GM23248 (cell line): Measurements from ENCODE around the gene DHRS12. TPM values are rescaled to one million over a fixed set of nuclear protein-coding genes. Genes with fewer than 3 reads are reported as not detected.

Experiments
- DNase-seq: peaks from one replicate; pipeline ENCODE4 v3.0.0-alpha.2; 2015
- H2AFZ ChIP-seq: fragments of 200-600 bp; sonication (generic); 2 replicates; pipeline ENCODE4 v1.6.1; 2016; ENCODE audit warnings: antibody characterized with exemption
- H3F3A ChIP-seq: fragments of 200-600 bp; sonication (generic); 2 replicates; pipeline ENCODE4 v1.6.1; 2016; ENCODE audit warnings: mild to moderate bottlenecking, antibody characterized with exemption, mixed run types; ENCODE audit not compliant: insufficient read depth
- H3K27ac ChIP-seq: fragments of 200-600 bp; sonication (generic); 2 replicates; pipeline ENCODE4 v1.5.1; 2016; ENCODE audit warnings: mild to moderate bottlenecking
- H3K27me3 ChIP-seq: fragments of 200-600 bp; sonication (generic); replicated peaks from 2 replicates; pipeline ENCODE4 v1.6.1; 2016; ENCODE audit warnings: mild to moderate bottlenecking; ENCODE audit not compliant: insufficient read depth
- H3K36me3 ChIP-seq: fragments of 200-600 bp; sonication (generic); 2 replicates; pipeline ENCODE4 v1.6.1; 2016; ENCODE audit warnings: low read depth, mild to moderate bottlenecking
- H3K4me1 ChIP-seq: fragments of 200-600 bp; sonication (generic); 2 replicates; pipeline ENCODE4 v1.6.1; 2016; ENCODE audit warnings: mild to moderate bottlenecking; ENCODE audit not compliant: insufficient read depth
- H3K4me2 ChIP-seq: fragments of 200-600 bp; sonication (generic); one replicate; pipeline ENCODE4 v1.6.1; 2016; ENCODE audit warnings: mild to moderate bottlenecking; ENCODE audit not compliant: unreplicated experiment
- H3K4me3 ChIP-seq: fragments of 200-600 bp; sonication (generic); 2 replicates; pipeline ENCODE4 v1.5.1; 2016; ENCODE audit warnings: mild to moderate bottlenecking
- H3K79me2 ChIP-seq: fragments of 200-600 bp; sonication (generic); 2 replicates; pipeline ENCODE4 v1.6.1; 2016; ENCODE audit warnings: mild to moderate bottlenecking; ENCODE audit not compliant: insufficient read depth
- H3K9ac ChIP-seq: fragments of 200-600 bp; sonication (generic); 2 replicates; pipeline ENCODE4 v1.6.1; 2016; ENCODE audit warnings: mild to moderate bottlenecking
- H3K9me2 ChIP-seq: fragments of 200-600 bp; sonication (generic); 2 replicates; pipeline ENCODE4 v1.6.1; 2016; ENCODE audit warnings: mixed run types, mild to moderate bottlenecking, moderate library complexity; ENCODE audit not compliant: insufficient read depth
- H3K9me3 ChIP-seq: fragments of 200-600 bp; sonication (generic); one replicate; pipeline ENCODE4 v1.6.1; 2017; ENCODE audit warnings: low read depth
- H4K20me1 ChIP-seq: fragments of 200-600 bp; sonication (generic); 2 replicates; pipeline ENCODE4 v1.6.0; 2016; ENCODE audit not compliant: insufficient read depth
- EZH2 ChIP-seq: fragments of 200-600 bp; sonication (generic); IDR thresholded peaks from 2 replicates; pipeline ENCODE4 v1.6.1; 2018; ENCODE audit warnings: antibody characterized with exemption, mild to moderate bottlenecking; ENCODE audit not compliant: insufficient read depth, poor library complexity, severe bottlenecking
- EZH2phosphoT487 ChIP-seq: fragments of 200-600 bp; sonication (generic); IDR thresholded peaks from 2 replicates; pipeline ENCODE4 v1.6.1; 2018; ENCODE audit warnings: antibody characterized with exemption, moderate library complexity, mild to moderate bottlenecking, low read depth; ENCODE audit not compliant: insufficient read depth
- WGBS, 2 experiments: methylation state at CpG; one replicate each; pipeline ENCODE4 v1.1.6; 2015 to 2017; ENCODE audit warnings: low lambda C conversion rate in 2 of 2, low coverage in 1 of 2; ENCODE audit errors: missing lambda C conversion rate in 2 of 2; 5-methylcytosine and 5-hydroxymethylcytosine counted together
- in situ Hi-C: fragments of 300-500 bp; cut with MboI; formaldehyde crosslinking; loops from 2 replicates; pipeline ENCODE4 v1.15.0; 2020
- polyA plus RNA-seq: library from polyadenylated mRNA; unstranded; fragments of >200 nt; fragmentation: Nextera tagmentation; extraction: Ambion mirVana; gene quantifications from 2 replicates; pipeline ENCODE4 v1.2.1, GENCODE V29; 2016
- total RNA-seq: library from RNA; depleted of rRNA; stranded (reverse); fragments of >200 nt; shearing (Covaris generic); gene quantifications from 2 replicates; pipeline ENCODE4 v1.2.3, GENCODE V29; 2014

Gene DHRS12
- total and polyA plus RNA-seq, 2 experiments from 2014 or later = 5.7 to 13.3 TPM

DNA sequence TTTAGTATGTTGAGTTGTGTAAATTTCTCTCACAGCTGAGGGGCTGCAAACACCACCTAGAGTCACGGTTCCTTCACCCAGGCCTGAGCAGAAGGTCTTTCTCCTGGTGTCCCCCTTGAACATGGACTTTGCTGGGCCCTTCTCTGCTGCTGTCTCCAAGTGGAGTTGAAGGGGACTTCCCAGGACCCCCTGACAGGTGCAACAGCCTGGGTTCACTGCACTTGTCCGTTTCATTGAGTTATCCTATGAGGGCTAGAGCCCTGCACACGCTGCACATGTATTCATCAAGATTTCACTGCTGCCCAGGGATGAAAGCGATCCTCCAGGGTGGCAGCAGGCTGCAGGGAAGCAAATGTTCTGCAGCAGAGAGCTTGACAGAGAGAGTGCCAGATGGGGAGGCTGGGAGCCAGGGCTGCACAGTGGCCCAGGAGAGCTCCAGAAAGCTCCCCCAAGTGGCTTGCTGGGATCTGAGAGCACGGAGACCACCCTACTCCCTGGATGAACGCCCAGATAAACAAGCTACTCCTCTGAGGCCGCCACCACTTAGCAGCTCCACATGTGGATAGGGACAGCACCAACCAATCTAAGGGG, 30.7 kb upstream of the DHRS12 start:
- Histone ChIP-seq H3K36me3 (no peaks in the 10 kb centered on the region), H4K20me1 (no peaks in the 10 kb centered on the region), H3K79me2 (no peaks in the 10 kb centered on the region), H2AFZ (no peak overlapping the region), H3K27ac (no peak overlapping the region), H3K9ac (no peak overlapping the region), H3K4me2 (no peak overlapping the region), H3K27me3 (peaks cover 21% of the 10 kb centered on the region), H3K9me2 (no peaks in the 10 kb centered on the region), H3K9me3 (no peaks in the 10 kb centered on the region), H3F3A (peaks cover 5% of the 10 kb centered on the region; the same call in 1 of the 2 replicates), H3K4me3 (no peak overlapping the region), H3K4me1 (peaks cover 9% of the 10 kb centered on the region)
- DNase-seq = no peak
- 39 to 40% methylated on average over 7 of the region's 7 CpGs for WGBS, 2 experiments
- in situ Hi-C loops = no loop called here
- TF ChIP-seq EZH2 (no peak), EZH2phosphoT487 (no peak)

DNA sequence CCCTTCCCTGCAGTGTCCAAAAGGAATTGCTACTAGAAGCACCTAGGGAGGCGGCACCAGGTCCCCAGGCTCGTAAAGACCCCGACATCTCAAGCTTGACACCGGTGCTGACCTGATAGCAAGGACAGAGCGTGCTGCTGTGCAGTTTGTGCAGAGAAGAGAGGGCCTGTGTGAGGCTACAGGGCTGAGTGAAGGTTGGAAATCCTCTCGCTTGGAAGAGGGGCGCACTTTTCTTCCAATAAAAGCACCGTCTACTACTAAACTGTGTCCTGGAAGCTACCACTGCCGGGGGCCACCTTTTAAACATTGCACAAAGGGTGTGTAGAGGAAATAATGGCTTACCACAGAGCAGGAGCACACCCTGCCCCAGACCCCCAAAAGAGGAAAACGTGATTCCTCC, 30.0 kb upstream of the DHRS12 start:
- Histone ChIP-seq H3K4me1 (peaks cover 9% of the 10 kb centered on the region), H2AFZ (no peak overlapping the region), H4K20me1 (no peaks in the 10 kb centered on the region), H3K27ac (no peak overlapping the region), H3K9me2 (no peaks in the 10 kb centered on the region), H3K4me2 (no peak overlapping the region), H3F3A (peaks cover 5% of the 10 kb centered on the region; the same call in 1 of the 2 replicates), H3K79me2 (no peaks in the 10 kb centered on the region), H3K9me3 (no peaks in the 10 kb centered on the region), H3K36me3 (no peaks in the 10 kb centered on the region), H3K4me3 (no peak overlapping the region), H3K9ac (no peak overlapping the region), H3K27me3 (peaks cover 25% of the 10 kb centered on the region)
- 80 to 82% methylated on average over 10 of the region's 10 CpGs for WGBS, 2 experiments
- in situ Hi-C loops = no loop called here
- DNase-seq = no peak
- TF ChIP-seq EZH2phosphoT487 (no peak), EZH2 (no peak)

DNA sequence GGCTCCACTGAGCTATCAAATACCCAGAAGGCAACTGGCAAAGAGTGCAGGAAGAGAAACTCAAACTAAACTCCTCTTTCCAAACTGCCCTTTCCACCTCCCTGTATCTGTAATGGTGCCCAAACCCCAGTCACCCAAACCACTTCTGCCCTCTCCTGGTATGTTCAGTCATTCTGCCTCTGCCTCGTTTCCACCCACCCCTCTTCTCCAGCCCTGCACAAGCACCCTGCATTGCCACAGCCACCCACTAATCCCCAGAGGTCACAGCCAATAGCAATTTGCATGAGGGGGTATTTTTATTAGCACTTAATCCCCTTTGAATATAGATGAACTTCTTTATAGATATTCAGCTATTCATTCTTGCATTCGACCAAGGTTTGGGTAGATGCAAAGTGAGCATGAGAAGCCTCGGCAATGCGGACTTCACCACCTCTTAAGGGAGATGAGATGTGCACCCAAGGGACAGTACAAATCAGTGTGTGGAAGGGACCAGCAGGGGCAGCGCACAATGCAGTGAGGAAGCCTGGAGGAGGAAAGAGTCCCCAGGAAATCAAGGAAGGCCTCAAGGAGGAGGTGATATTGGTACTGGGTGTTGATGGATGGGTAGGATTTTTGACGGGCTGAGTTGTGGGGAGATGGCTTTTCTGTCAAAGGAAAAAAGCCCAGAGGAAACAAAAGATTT, 28.6 kb upstream of the DHRS12 start:
- no peaks in the 10 kb centered on the region for H3K79me2 ChIP-seq
- TF ChIP-seq EZH2phosphoT487 = no peak
- TF ChIP-seq EZH2 = no peak
- no peaks in the 10 kb centered on the region for H3K9me2 ChIP-seq
- no peaks in the 10 kb centered on the region for H3K9me3 ChIP-seq
- no peak overlapping the region for H3K9ac ChIP-seq
- no peak overlapping the region for H2AFZ ChIP-seq
- H3K36me3 ChIP-seq = no peaks in the 10 kb centered on the region
- H3K27ac ChIP-seq = no peak overlapping the region
- 58 to 64% methylated on average over 6 of the region's 6 CpGs for WGBS, 2 experiments
- no peaks in the 10 kb centered on the region for H3K4me1 ChIP-seq
- H3K27me3 ChIP-seq = peaks cover 35% of the 10 kb centered on the region
- H3K4me3 ChIP-seq = no peak overlapping the region
- peak; percentile 58 for DNase-seq
- in situ Hi-C loops = no loop called here
- peak overlapping the region; percentile 4 for H3K4me2 ChIP-seq
- H3F3A ChIP-seq = no peaks in the 10 kb centered on the region
- H4K20me1 ChIP-seq = no peaks in the 10 kb centered on the region

DNA sequence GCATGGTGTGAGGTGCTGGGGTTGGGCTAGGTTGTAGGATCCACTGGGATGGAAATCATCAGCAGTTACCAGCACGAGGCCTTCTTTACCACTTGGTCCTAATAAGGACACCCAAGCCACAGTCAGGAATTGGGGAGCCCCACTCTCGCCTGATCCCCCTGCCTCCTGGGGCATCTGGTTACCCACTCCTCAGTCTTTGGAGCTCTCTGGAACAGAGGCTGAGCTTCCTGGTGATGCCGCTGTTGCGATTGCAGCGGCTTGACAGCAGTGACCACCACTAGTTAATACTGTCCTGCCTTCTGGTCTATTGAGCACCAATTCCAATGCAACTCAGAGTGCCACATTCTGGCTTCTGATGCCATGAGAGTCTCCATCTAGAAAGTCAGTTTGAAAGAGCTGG, 27.6 kb upstream of the DHRS12 start:
- H3F3A ChIP-seq = no peaks in the 10 kb centered on the region
- WGBS, 2 experiments = 70 to 72% methylated on average over 5 of the region's 5 CpGs
- no peaks in the 10 kb centered on the region for H3K9me3 ChIP-seq
- H3K4me1 ChIP-seq = no peaks in the 10 kb centered on the region
- H3K9me2 ChIP-seq = no peaks in the 10 kb centered on the region
- H3K27ac ChIP-seq = no peak overlapping the region
- H3K4me3 ChIP-seq = no peak overlapping the region
- H3K36me3 ChIP-seq = no peaks in the 10 kb centered on the region
- DNase-seq = no peak
- no peak for TF ChIP-seq EZH2phosphoT487
- no peak for TF ChIP-seq EZH2
- H3K79me2 ChIP-seq = no peaks in the 10 kb centered on the region
- in situ Hi-C loops = no loop called here
- no peaks in the 10 kb centered on the region for H4K20me1 ChIP-seq
- peaks cover 42% of the 10 kb centered on the region for H3K27me3 ChIP-seq
- H3K4me2 ChIP-seq = no peak overlapping the region
- no peak overlapping the region for H2AFZ ChIP-seq
- no peak overlapping the region for H3K9ac ChIP-seq
